HG03097 (cell line): ENCODE measurements around the gene RIPOR1.
"Not testable (repeated sequence)": the region's sequence is repeated elsewhere in the genome, so short reads cannot be mapped to it uniquely, and the experiment has no call there.

Experiments used
- ATAC-seq: cut with Tn5 transposase; IDR thresholded peaks from one replicate; pipeline ENCODE4 v1.9.1; 2021; ENCODE audit not compliant: unreplicated experiment, low FRiP score

The RIPOR1 gene

DNA sequence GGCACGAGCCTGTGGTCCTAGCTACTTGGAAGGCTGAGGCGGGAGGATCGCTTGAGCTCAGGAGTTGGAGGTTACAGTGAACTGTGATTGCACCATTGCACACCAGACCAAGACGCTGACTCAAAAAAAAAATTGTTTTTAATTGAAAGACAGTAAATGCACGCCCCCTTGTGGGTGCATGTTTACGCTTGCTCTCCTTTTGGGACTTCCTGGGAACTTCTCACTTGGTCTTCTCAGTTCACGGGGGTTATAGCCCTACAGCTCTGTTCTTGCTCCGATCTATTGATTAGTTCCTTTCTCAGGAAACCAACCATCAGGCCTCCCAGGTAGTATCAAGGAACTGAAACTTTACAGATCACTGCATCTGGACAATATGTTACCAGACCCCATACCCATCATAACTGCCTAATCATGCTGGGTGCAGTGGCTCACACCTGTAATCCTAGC lies 14.2 kb upstream of the RIPOR1 start:
- no peak for ATAC-seq

DNA sequence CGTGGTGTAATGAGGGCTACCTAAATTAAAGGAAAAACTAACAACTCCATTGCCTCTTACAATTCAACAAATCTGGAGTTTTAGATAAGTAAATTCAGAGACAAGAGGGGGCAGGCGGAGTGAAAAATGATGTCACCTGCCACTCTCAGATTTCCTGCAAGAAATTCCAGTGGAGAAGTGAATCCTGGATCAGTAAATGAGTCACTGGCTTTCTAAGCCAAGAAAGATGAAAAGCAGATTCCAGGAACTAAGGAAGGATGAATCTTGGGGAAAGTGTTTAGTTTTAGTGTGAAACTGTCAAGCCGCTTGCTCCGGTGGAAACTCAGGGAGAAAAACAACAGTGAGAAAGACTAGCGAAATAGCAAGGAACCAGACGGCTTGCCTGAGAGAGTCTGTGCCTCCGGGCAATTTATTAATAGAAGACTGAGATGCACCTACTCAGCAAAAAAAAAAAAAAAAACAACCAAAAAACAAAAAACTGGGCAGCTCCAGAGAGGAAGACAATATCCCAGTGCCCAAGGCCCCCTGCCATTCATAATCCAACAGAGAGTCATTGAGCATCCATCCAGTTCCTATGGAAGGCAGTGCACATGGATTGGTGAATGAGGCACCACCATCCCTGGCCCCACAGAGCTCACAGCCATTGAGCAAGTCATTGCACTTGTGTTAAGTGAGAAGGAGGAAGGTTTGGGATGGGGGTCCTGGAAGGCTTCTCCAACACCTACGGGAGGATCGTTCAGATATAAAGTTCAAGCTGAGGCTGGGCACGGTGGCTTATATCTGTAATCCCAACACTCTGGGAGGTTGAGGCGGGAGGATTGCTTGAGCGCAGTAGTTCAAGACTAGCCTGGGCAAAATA lies 12.1 kb upstream of the RIPOR1 start:
- ATAC-seq = no peak

GRCh38 chr16:67517155-67517445 lies 11.5 kb upstream of the RIPOR1 start:
- no peak for ATAC-seq

- ATAC-seq = no peak
Observed at GRCh38 chr16:67517661-67518423, 10.8 kb upstream of the RIPOR1 start.

DNA sequence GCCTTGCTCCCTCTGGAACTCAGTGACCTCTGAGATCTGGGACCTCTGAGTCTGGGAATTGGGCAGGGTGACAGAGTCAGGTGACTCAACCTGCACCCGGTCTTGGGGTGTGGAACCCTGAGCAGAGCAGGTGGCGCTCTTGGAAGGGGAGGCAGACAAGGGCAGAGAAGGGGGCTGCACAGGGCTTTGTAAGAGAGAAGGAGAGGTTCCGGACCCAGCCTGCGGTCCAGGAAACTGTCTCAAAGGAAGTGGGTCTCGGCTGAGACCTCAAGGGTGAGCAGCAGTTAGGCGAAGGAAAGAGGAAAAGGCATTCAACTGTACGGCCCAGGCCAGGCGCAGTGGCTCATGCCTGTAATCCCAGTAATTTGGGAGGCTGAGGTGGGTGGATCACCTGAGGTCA lies 10.0 kb upstream of the RIPOR1 start:
- ATAC-seq = no peak

GRCh38 chr16:67519242-67519641 lies 9.4 kb upstream of the RIPOR1 start:
- ATAC-seq = no peak

GRCh38 chr16:67521095-67521804 lies 7.4 kb upstream of the RIPOR1 start:
- peak; percentile 63 for ATAC-seq

GRCh38 chr16:67525176-67525860 lies 3.3 kb upstream of the RIPOR1 start:
- ATAC-seq = no peak

GRCh38 chr16:67526149-67526791 lies 2.4 kb upstream of the RIPOR1 start:
- ATAC-seq = no peak

- ATAC-seq = no peak
Observed at GRCh38 chr16:67528870-67529581, 397 bp downstream of the RIPOR1 start.

DNA sequence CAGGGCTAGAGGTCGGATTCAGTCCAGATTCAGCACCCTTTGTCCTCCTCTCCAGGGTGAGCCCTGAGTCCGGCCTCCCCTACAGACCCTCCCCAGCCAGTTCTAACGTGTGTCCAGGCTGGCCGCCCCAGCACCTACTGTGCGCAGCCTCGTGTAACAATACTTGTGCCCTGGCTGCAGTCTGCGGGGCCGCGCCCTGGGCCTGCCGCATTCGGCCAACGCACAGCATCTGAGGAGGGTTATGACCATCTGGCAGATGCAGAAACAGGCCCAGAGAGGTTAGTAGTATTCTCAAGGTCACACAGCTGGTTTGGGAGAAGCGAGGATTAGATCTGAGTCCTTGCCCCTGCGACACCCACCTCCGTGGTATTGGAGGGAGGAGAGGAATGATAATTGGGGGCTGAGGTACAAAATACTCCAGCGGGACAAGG lies 968 bp downstream of the RIPOR1 start:
- no peak for ATAC-seq

DNA sequence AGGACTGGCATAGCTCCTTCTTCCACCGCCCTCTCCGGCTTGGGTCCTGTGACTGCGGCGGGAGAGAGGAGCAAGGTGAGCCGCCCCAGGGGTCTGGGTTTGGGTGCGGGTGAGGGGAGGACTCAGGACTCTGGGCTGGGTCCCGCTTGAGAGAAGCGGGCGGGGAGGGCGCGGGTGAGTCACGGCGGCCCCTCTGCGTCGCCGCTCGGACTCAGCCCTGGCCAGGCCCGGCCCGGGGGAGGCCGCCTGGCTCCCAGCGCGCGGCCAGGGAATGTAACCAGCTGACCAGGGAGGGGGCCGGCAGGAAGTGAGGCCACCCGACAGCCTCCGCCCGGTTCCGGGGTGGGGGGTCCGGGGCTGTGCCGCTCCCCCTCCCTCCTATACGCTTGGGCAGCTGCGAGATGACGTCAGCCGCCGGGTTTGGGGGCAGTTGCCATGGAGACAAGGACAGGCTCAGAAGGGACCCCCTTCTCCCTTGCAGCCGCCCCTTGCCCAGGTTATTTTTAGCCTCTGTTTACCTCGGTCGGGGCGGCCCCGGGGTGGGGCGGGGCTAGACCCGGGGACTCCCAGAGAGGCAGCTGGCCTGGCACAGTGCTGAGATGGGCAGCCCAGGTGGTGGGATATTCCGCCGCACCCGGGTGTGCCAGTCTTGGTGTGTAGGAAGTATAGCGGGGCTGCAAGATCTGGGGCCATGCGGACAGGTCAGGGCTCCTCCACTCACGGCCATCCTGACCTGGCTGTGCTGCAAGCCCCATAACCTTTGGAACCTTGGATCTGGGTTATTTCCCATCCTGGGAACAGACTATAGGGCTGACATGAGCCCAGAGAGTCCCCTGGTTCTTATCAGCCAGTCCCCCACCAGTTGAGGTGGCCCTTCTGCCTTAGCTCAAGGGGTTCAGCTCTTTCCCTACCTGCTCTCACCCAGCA lies 1.6 kb downstream of the RIPOR1 start:
- no peak for ATAC-seq

DNA sequence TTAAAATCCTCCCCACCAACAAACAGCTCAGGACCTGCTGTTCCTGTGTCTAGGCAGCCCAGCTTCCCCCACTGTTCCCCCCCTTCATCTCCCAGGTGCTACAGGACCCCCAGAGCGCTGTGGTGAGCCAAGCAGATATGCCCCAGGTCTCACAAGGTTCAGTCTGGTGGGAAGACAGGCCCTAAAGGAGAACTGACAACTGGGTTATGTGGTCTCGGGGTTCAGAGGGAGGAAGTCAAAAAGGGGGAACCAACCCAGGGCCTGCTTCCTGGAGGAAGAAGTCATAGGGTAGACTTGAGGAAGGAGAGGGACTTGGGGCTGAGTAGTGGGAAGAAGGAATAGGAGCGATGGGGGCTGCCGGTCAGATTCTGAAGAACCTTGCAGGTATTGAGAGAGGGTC lies 2.6 kb downstream of the RIPOR1 start:
- no peak for ATAC-seq

GRCh38 chr16:67533024-67533560 lies 4.5 kb downstream of the RIPOR1 start:
- no peak for ATAC-seq

GRCh38 chr16:67533987-67534386 lies 5.4 kb downstream of the RIPOR1 start:
- not testable (repeated sequence) for ATAC-seq

- ATAC-seq = no peak
Observed at GRCh38 chr16:67534431-67534830, 5.8 kb downstream of the RIPOR1 start.

GRCh38 chr16:67535201-67535600 lies 6.6 kb downstream of the RIPOR1 start:
- no peak for ATAC-seq

- no peak for ATAC-seq
Observed at GRCh38 chr16:67537270-67537635, 8.6 kb downstream of the RIPOR1 start.
